Skeletal muscle tissue (tissue), 4 donors: ENCODE measurements around the gene UBE2K. TPM values are rescaled to one million over a fixed set of nuclear protein-coding genes. Genes with fewer than 3 reads are reported as not detected.
"Not testable (repeated sequence)": the region's sequence is repeated elsewhere in the genome, so short reads cannot be mapped to it uniquely, and the experiment has no call there.

Experiments used
- H3K27ac ChIP-seq: one replicate; pipeline ENCODE4 v1.7.0; 2013; ENCODE audit warnings: mild to moderate bottlenecking, low read depth, low read length, inconsistent platforms
- H3K27me3 ChIP-seq, 3 donors: one replicate each; pipeline ENCODE4 v1.7.0; 2013; ENCODE audit warnings: low read length in 3 of 3; ENCODE audit not compliant: control insufficient read depth in 3 of 3, insufficient read depth in 3 of 3
- H3K36me3 ChIP-seq, 3 donors: one replicate each; pipeline ENCODE4 v1.7.0; 2013; ENCODE audit warnings: low read length in 3 of 3; ENCODE audit not compliant: control insufficient read depth in 3 of 3, insufficient read depth in 3 of 3
- H3K4me1 ChIP-seq, 3 donors: one replicate each; pipeline ENCODE4 v1.7.0; 2013; ENCODE audit warnings: low read length in 3 of 3, mild to moderate bottlenecking in 3 of 3; ENCODE audit not compliant: control insufficient read depth in 3 of 3, insufficient read depth in 3 of 3
- H3K4me3 ChIP-seq, 3 donors: one replicate each; pipeline ENCODE4 v1.7.0; 2013; ENCODE audit warnings: low read length in 3 of 3
- H3K9ac ChIP-seq, 3 donors: one replicate each; pipeline ENCODE4 v1.7.0; 2013; ENCODE audit warnings: low read length in 3 of 3, mild to moderate bottlenecking in 3 of 3, moderate library complexity in 2 of 3, low read depth in 1 of 3
- H3K9me3 ChIP-seq, 3 donors: one replicate each; pipeline ENCODE4 v1.7.0; 2013; ENCODE audit warnings: low read length in 3 of 3; ENCODE audit not compliant: control insufficient read depth in 3 of 3
- total RNA-seq: library from RNA; depleted of rRNA; stranded (reverse); fragments of >200 nt; gene quantifications from one replicate; pipeline ENCODE4 v1.2.3, GENCODE V29; 2014
- donor health status: Osteomylitis.

UBE2K gene
- total RNA-seq, 1 donor from 2014 or later = 22.4 TPM

GRCh38 chr4:39770969-39771724 lies 73.2 kb downstream of the UBE2K start:
- no peaks in the 10 kb centered on the region for H3K4me1 ChIP-seq
- no peak overlapping the region for H3K27ac ChIP-seq
- peaks cover 19 to 30% (median 25%) of the 10 kb centered on the region in 3 donors for H3K36me3 ChIP-seq
- no peak overlapping the region for H3K9ac ChIP-seq
- no peak overlapping the region for H3K4me3 ChIP-seq
- no peaks in the 10 kb centered on the region for H3K27me3 ChIP-seq
- H3K9me3 ChIP-seq = no peaks in the 10 kb centered on the region

DNA sequence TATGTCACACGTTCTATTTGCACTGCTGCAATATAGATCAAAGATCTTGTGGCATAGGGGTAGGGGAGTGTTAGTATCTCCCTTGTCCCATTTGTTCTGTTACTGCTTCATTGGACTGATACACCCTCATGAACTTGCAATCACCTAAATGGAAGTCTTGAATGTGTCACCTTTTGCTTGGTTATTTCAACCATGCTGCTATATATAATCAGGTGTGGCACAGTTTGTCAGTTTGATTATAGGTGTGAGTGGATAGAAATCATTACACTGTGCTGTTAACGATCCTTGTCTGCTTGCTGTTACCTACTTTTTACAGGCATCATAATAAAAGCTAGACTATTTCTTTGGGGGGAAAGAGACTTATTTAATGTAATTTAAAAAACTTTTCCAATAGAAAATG lies 84.1 kb downstream of the UBE2K start:
- H3K9me3 ChIP-seq, H3K27ac ChIP-seq, H3K9ac ChIP-seq, H3K4me3 ChIP-seq, H3K27me3 ChIP-seq, H3K4me1 ChIP-seq: not testable (repeated sequence)
- H3K36me3 ChIP-seq = peaks cover 0 to 20% (median 10%) of the 10 kb centered on the region in 3 donors

DNA sequence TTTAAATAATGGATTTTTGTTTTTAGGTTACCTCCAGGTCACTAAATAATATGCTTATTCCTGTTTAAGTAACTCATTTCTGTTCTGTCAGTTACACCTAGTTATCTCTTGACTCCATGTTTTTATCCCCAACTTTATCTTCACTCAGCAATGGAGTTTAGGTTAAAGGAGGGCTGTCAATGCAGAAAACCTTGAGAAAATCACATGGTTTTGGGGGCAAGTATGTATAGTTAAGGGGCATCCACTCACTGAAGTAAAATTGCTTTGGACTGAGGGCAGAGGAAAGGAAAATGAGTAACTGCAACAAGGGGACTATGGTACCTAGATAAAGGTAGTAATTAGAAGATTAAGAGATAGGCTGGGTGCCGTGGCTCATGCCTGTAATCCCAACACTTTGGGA lies 87.1 kb downstream of the UBE2K start:
- peaks cover 0 to 7% (median 0%) of the 10 kb centered on the region in 3 donors for H3K36me3 ChIP-seq
- no peak overlapping the region for H3K9ac ChIP-seq
- no peak overlapping the region for H3K4me3 ChIP-seq
- no peaks in the 10 kb centered on the region for H3K27me3 ChIP-seq
- no peaks in the 10 kb centered on the region for H3K9me3 ChIP-seq
- H3K27ac ChIP-seq = no peak overlapping the region
- no peaks in the 10 kb centered on the region for H3K4me1 ChIP-seq

DNA sequence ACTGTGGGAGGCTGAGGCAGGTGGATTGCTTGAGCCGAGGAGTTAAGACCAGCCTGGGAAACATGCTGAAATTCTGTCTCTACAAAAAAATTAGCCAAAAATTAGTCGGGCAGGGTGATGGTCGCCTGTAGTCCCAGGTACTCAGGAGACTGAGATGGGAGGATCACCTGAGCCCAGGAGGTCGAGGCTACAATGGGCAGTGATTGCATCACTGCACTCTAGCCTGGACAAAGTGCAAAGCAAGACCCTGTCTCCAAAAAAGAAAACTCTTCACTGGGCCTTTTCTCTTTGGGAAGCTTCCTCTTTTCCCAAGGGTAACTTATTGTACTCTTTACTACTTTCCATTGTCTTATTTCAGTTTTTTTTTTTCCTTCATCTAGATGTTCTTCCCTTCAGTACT lies 88.9 kb downstream of the UBE2K start:
- H3K9ac ChIP-seq = no peak overlapping the region
- peaks cover 0 to under 1% (median 0%) of the 10 kb centered on the region in 3 donors for H3K36me3 ChIP-seq
- no peaks in the 10 kb centered on the region for H3K9me3 ChIP-seq
- H3K4me1 ChIP-seq = no peaks in the 10 kb centered on the region
- H3K27ac ChIP-seq = no peak overlapping the region
- no peak overlapping the region for H3K4me3 ChIP-seq
- no peaks in the 10 kb centered on the region for H3K27me3 ChIP-seq

DNA sequence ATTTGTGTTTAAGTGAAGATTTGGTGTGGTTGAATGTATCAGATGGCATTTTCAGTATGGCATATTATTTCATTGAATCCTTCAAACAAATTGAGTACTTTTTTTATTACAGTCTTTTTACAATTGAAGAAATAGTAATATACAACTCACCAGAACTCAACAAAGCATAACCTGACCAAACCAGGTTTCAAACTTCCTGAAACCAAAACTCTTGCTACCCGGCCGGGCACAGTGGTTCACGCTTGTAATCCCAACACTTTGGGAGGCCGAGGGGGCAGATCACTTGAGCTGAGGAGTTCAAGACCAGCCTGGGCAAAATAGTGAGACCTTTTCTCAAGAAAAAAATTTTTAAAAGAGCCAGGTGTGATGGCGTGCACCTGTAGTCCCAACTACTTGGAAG lies 94.2 kb downstream of the UBE2K start:
- Histone ChIP-seq H3K4me3 (no peak overlapping the region), H3K27me3 (no peaks in the 10 kb centered on the region), H3K4me1 (no peaks in the 10 kb centered on the region), H3K36me3 (no peaks in the 10 kb centered on the region), H3K9me3 (no peaks in the 10 kb centered on the region), H3K9ac (no peak overlapping the region), H3K27ac (no peak overlapping the region)

DNA sequence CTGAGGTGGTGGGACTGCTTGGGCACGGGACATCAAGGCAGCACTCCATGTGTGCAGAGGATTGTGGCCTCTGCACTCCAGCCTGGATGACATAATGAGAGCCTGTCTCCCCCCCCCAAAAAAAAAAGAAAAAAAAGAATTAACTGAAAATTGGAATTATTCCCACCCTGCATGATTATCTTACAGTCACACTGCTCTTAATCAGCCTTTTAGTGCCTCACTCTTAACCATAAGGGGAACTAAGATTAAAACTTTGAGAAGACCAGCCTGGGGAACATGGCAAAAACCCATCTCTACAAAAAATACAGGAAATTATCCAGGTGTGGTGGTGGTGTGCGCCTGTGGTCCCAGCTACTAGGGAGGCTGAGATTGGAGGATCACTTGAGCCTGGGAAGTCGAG lies 94.6 kb downstream of the UBE2K start:
- Histone ChIP-seq H3K27ac (no peak overlapping the region), H3K9me3 (no peaks in the 10 kb centered on the region), H3K27me3 (no peaks in the 10 kb centered on the region), H3K9ac (no peak overlapping the region), H3K36me3 (no peaks in the 10 kb centered on the region), H3K4me1 (no peaks in the 10 kb centered on the region), H3K4me3 (no peak overlapping the region)

GRCh38 chr4:39792976-39793375 lies 95.0 kb downstream of the UBE2K start:
- H3K9me3 ChIP-seq, H3K4me1 ChIP-seq, H3K27ac ChIP-seq, H3K36me3 ChIP-seq, H3K9ac ChIP-seq, H3K27me3 ChIP-seq, H3K4me3 ChIP-seq: not testable (repeated sequence)

DNA sequence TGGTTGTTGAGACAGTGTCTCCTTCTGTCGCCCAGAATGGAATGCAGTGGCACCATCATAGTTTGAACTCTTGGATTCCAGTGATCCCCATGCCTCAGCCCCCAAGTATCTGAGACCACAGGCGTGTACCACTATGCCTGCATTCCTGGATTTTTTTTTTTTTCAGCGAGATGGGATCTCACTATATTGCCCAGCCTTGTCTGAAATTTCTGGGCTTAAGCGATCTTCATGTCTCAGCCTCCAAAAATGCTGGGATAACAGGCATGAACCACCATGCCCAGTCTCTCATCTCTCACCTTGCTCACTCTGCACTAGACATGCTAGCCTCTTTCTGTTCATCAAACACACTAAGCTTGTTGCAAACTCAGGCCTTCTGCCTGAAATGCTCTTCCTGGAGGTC lies 104.1 kb downstream of the UBE2K start:
- H3K4me3 ChIP-seq = no peak overlapping the region
- no peak overlapping the region for H3K9ac ChIP-seq
- no peaks in the 10 kb centered on the region for H3K9me3 ChIP-seq
- H3K27ac ChIP-seq = no peak overlapping the region
- no peaks in the 10 kb centered on the region for H3K27me3 ChIP-seq
- no peaks in the 10 kb centered on the region for H3K4me1 ChIP-seq
- no peaks in the 10 kb centered on the region for H3K36me3 ChIP-seq

- no peaks in the 10 kb centered on the region for H3K4me1 ChIP-seq
Observed at GRCh38 chr4:39808231-39808749, 110.4 kb downstream of the UBE2K start.

GRCh38 chr4:39812500-39812899 lies 114.6 kb downstream of the UBE2K start:
- no peaks in the 10 kb centered on the region for H3K9me3 ChIP-seq
- H3K9ac ChIP-seq = no peak overlapping the region
- H3K4me3 ChIP-seq = no peak overlapping the region
- no peaks in the 10 kb centered on the region for H3K4me1 ChIP-seq
- no peak overlapping the region for H3K27ac ChIP-seq
- no peaks in the 10 kb centered on the region for H3K36me3 ChIP-seq
- no peaks in the 10 kb centered on the region for H3K27me3 ChIP-seq

More at GRCh38 chr4:39808231-39808749, 110.4 kb downstream of the UBE2K start:
- Histone ChIP-seq H3K27me3 (no peaks in the 10 kb centered on the region), H3K9me3 (no peaks in the 10 kb centered on the region), H3K4me3 (no peak overlapping the region), H3K9ac (no peak overlapping the region), H3K36me3 (no peaks in the 10 kb centered on the region), H3K27ac (no peak overlapping the region)
